ENCODE results near the gene CMKLR1.

DNA sequence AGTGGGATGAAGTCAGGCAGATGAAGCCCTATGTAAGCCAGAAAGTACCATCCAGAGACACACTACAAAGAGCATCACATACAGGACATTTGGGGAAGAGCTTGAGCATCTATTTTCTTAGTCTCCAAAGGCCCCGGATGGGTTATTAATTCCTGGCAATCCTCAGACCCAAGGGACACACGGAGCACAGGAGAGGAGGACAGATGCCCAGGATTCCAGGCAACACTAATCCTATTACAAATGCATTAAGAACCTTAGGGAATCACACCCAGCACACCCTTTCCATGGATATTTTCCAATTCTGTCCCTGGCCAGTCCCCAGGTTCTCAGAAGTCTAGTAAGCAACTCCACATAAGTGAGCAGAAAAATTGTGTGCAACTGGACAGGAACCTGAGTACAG lies 65.9 kb downstream of the CMKLR1 start:
- TF ChIP-seq BCOR (IDR thresholded peaks at IDR 0.05) (no peak), SP1 (CRISPR knock-in tag; IDR thresholded peaks at IDR 0.05) (no peak), ZBED1 (IDR thresholded peaks at IDR 0.05) (no peak)

Data from K562 (cell line).